Heart left ventricle (tissue), 16 donors: ENCODE data around the gene DOCK3. TPM values are rescaled to one million over a fixed set of nuclear protein-coding genes. Genes with fewer than 3 reads are reported as not detected.
"Not testable (repeated sequence)": the region's sequence is repeated elsewhere in the genome, so short reads cannot be mapped to it uniquely, and the experiment has no call there.

Experiments
- ATAC-seq, 4 donors: fragments of 200-7000 bp; cut with Tn5 transposase; one replicate each; pipeline ENCODE4 v1.9.1; 2020 to 2022; ENCODE audit warnings: moderate library complexity in 4 of 4, mild to moderate bottlenecking in 3 of 4, moderate number of reproducible peaks in 1 of 4
- DNase-seq, 5 donors: peaks; one replicate each; pipeline ENCODE4 v3.0.0-alpha.2; 2020
- H3K27ac ChIP-seq, 12 donors: fragments of 200-600 bp; sonication (generic) in 4 of 12; one replicate each; pipeline versions ENCODE4 v1.5.0 to v1.8.0; 2016 to 2022; ENCODE audit warnings: mild to moderate bottlenecking in 2 of 12
- H3K27me3 ChIP-seq, 9 donors: fragments of 200-600 bp; sonication (generic) in 2 of 9; one replicate each; pipeline versions ENCODE4 v1.5.1 to v1.8.0; 2016 to 2022; ENCODE audit warnings: mild to moderate bottlenecking in 3 of 9
- H3K36me3 ChIP-seq, 9 donors: fragments of 200-600 bp; sonication (generic) in 2 of 9; one replicate each; pipeline versions ENCODE4 v1.5.0 to v1.8.0; 2018 to 2022; ENCODE audit warnings: mild to moderate bottlenecking in 2 of 9
- H3K4me1 ChIP-seq, 12 donors: fragments of 200-600 bp; sonication (generic) in 4 of 12; one replicate each; pipeline versions ENCODE4 v1.5.0 to v1.8.0; 2016 to 2022; ENCODE audit warnings: mild to moderate bottlenecking in 3 of 12
- H3K4me3 ChIP-seq, 12 donors: fragments of 200-600 bp; sonication (generic) in 4 of 12; one replicate each; pipeline versions ENCODE4 v1.5.0 to v1.8.0; 2017 to 2022; ENCODE audit warnings: mild to moderate bottlenecking in 9 of 12, moderate library complexity in 4 of 12
- H3K9me3 ChIP-seq, 12 donors: fragments of 200-600 bp; sonication (generic) in 4 of 12; one replicate each; pipeline versions ENCODE4 v1.5.0 to v1.8.0; 2016 to 2022; ENCODE audit warnings: mild to moderate bottlenecking in 1 of 12
- CTCF ChIP-seq, 12 donors: fragments of 200-600 bp; sonication (generic) in 4 of 12; IDR thresholded peaks; one replicate each; pipeline versions ENCODE4 v1.5.0 to v1.8.0; 2018 to 2022; ENCODE audit warnings: antibody characterized with exemption in 12 of 12, mild to moderate bottlenecking in 5 of 12
- POLR2A ChIP-seq, 2 donors: fragments of 450-650 bp; IDR thresholded peaks; one replicate each; pipeline ENCODE4 v1.6.1; 2017; ENCODE audit warnings: antibody characterized with exemption in 2 of 2, mild to moderate bottlenecking in 2 of 2, moderate library complexity in 2 of 2
- WGBS, 4 donors: extraction: QIAGEN DNeasy Blood & Tissue Kit in 2 of 4; methylation state at CpG; one replicate each; pipeline versions ENCODE4 v1.1.5 to v1.1.7; 2013 to 2018; 5-methylcytosine and 5-hydroxymethylcytosine counted together
- intact Hi-C, 10 donors: fragments of 100-400 bp; cut with DNase I; formaldehyde crosslinking; loops; one replicate each; pipeline versions ENCODE4 v1.11.1 to v1.14.2; 2022
- polyA plus RNA-seq, 2 donors: library from polyadenylated mRNA; stranded (reverse); fragments of 200-250 nt; gene quantifications; one replicate each; pipeline ENCODE4 v1.2.3, GENCODE V29; 2013
- total RNA-seq, 9 donors: library from RNA; depleted of rRNA in 2 of 9; stranded (reverse); fragments of >200 nt in 2 of 9; fragmentation: NEBNext Ultra II Directional in 3 of 9; extraction: Animal tissue kit (Norgen Biotek cat#: 25700) in 3 of 9; gene quantifications; one replicate each; pipeline versions ENCODE4 v1.1.0 to v1.2.4, GENCODE V29; 2016 to 2023
- donor health status: ischemic (EF 13 %, LVEDD 7.1; RV severe dilation, severe dysfunction).
- donor health status: healthy with polysubstance abuse.
- donor health status: DM: no; HTN: yes; CAD: no.
- donor health status: DM: no; HTN: no; CAD: no.
- donor health status: ischemic (EF 25% LVEDD 6.9; RV normal size, moderate dysfunction).
- donor health status: ischemic (EF 25% LVEDD 5.7; RV mildly dilated, moderate dysfunction).
- donor health status: healthy.
- donor health status: DM: yes; HTN: yes; CAD: no.
- donor health status: ischemic (EF 35%, LVEDD 5.7; RV mildly dilated, moderate dysfunction).
- donor health status: nonischemic (EF 11% LVEDD 7.7; RV severe dilation, severe dysfunction).
- donor health status: DM: yes; HTN: yes; CAD: no.
- donor health status: PGD.
- donor health status: ischemic (EF 29% LVEDD 5.4; RV normal size, mild dysfunction).
- donor health status: nonischemic (EF 23%, LVEDD 6.1; RV moderate dilation, normal function).

DOCK3 gene
- total and polyA plus RNA-seq, 11 donors: 2.0 to 6.7 (median 4.8) TPM

GRCh38 chr3:51110586-51110985 lies 435.9 kb downstream of the DOCK3 start:
- Histone ChIP-seq H3K27ac (no peak overlapping the region), H3K36me3 (no peaks in the 10 kb centered on the region), H3K9me3 (peaks cover 0 to 19% (median 2%) of the 10 kb centered on the region in 12 donors), H3K4me1 (no peaks in the 10 kb centered on the region), H3K27me3 (no peaks in the 10 kb centered on the region), H3K4me3 (no peak overlapping the region)
- intact Hi-C loops: no loop called here
- WGBS, 4 donors: 68 to 76% (median 71%) methylated on average over 3 of the region's 3 CpGs
- TF ChIP-seq CTCF (IDR thresholded peaks at IDR 0.05) (no peak), POLR2A (IDR thresholded peaks at IDR 0.05) (no peak)
- DNase-seq: no peak
- no peak for ATAC-seq

DNA sequence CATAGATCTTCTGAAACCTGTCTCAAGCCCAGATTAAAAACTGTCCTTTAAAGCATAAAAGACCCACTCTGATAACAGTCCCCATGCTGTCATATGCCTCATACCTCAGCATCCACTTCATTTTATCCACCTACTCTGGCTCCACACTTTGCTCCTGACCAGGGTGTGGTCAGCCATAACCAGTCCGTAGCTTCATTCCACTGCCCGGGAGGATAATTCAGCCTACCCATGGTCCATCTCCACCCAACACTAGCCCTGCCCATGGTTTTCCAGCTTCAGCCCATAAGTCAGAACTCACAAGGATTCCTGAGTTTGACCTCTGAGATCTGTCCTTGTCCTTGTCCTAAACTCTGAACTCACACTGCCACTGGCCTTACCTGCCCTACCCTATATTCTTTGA lies 448.2 kb downstream of the DOCK3 start:
- intact Hi-C loops: no loop called here
- Histone ChIP-seq H3K4me3 (no peak overlapping the region), H3K9me3 (peaks cover 0 to 10% (median 0%) of the 10 kb centered on the region in 12 donors), H3K36me3 (no peaks in the 10 kb centered on the region), H3K27me3 (no peaks in the 10 kb centered on the region), H3K4me1 (no peaks in the 10 kb centered on the region), H3K27ac (no peak overlapping the region)
- WGBS, 4 donors: 83 to 94% (median 90%) methylated on average over 2 of the region's 2 CpGs
- no peak for TF ChIP-seq CTCF (IDR thresholded peaks at IDR 0.05)
- no peak for DNase-seq
- no peak for ATAC-seq

- Histone ChIP-seq H3K4me1 (no peaks in the 10 kb centered on the region), H3K9me3 (peaks cover 0 to 9% (median 0%) of the 10 kb centered on the region in 12 donors), H3K4me3 (no peak overlapping the region), H3K36me3 (no peaks in the 10 kb centered on the region), H3K27ac (no peak overlapping the region), H3K27me3 (no peaks in the 10 kb centered on the region)
- 77 to 87% (median 85%) methylated on average over 3 of the region's 3 CpGs for WGBS, 4 donors
- ATAC-seq (no peak), DNase-seq (no peak)
- intact Hi-C loops: no loop called here
- TF ChIP-seq POLR2A (IDR thresholded peaks at IDR 0.05) (no peak), CTCF (IDR thresholded peaks at IDR 0.05) (no peak)
These were observed 448.8 kb downstream of the DOCK3 start for GRCh38 chr3:51123531-51123930.

GRCh38 chr3:51131607-51132006 lies 456.9 kb downstream of the DOCK3 start:
- H3K36me3 ChIP-seq, H3K27me3 ChIP-seq, DNase-seq, intact Hi-C loops, H3K4me1 ChIP-seq, H3K4me3 ChIP-seq, ATAC-seq, H3K27ac ChIP-seq: not testable (repeated sequence)
- H3K9me3 ChIP-seq: peaks cover 0 to 29% (median 14%) of the 10 kb centered on the region in 12 donors
- 85 to 90% (median 88%) methylated on average over 1 of the region's 1 CpG for WGBS, 4 donors

DNA sequence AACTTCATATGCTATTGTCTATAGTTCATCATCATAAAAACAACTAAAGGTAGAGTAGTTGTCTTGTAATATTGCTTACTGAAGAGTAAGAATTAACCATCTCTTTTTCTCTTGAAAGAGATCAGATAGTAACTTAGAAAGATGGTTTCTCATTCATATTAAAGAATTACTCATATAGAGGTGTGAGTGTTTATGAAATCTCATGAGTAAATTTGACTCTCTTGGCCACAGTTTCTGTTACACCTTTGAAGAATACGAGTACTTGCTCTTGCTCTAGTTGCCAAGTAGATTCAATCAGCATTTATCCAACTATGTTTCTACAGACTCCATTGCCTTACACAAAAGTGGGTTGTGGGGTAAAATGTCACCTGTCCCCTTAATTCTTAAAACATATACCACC lies 463.0 kb downstream of the DOCK3 start:
- Histone ChIP-seq H3K36me3 (no peaks in the 10 kb centered on the region), H3K4me3 (no peak overlapping the region), H3K27me3 (no peaks in the 10 kb centered on the region), H3K9me3 (peaks cover 0 to 9% (median 0%) of the 10 kb centered on the region in 12 donors), H3K27ac (no peak overlapping the region), H3K4me1 (no peaks in the 10 kb centered on the region)
- DNase-seq (no peak), ATAC-seq (no peak)
- intact Hi-C loops: no loop called here
- WGBS, 4 donors: 68 to 85% (median 78%) methylated on average over 1 of the region's 1 CpG
- no peak for TF ChIP-seq POLR2A (IDR thresholded peaks at IDR 0.05)
- TF ChIP-seq CTCF (IDR thresholded peaks at IDR 0.05): no peak
